OCI-LY1 (cell line): ENCODE data around the gene KRTAP1-1.
"Not testable (repeated sequence)": the region's sequence is repeated elsewhere in the genome, so short reads cannot be mapped to it uniquely, and the experiment has no call there.

Experiments
- H2AFZ ChIP-seq: fragments of 200-600 bp; sonication (generic), shearing (Covaris generic); 2 replicates; pipeline ENCODE4 v1.6.0; 2014; ENCODE audit warnings: antibody characterized with exemption, mild to moderate bottlenecking, low read length
- H3F3A ChIP-seq: fragments of 200-600 bp; sonication (generic), shearing (Covaris generic); 2 replicates; pipeline ENCODE4 v1.6.0; 2014; ENCODE audit warnings: mild to moderate bottlenecking, antibody characterized with exemption, low read length, moderate library complexity; ENCODE audit not compliant: insufficient read depth
- H3K27ac ChIP-seq: fragments of 200-600 bp; sonication (generic); 2 replicates; pipeline ENCODE4 v1.5.1; 2014; ENCODE audit warnings: low read length, mixed run types, mild to moderate bottlenecking, low read depth; ENCODE audit not compliant: poor library complexity, severe bottlenecking
- H3K27me3 ChIP-seq: fragments of 200-600 bp; sonication (generic); 2 replicates; pipeline ENCODE4 v1.6.0; 2014; ENCODE audit warnings: antibody characterized with exemption, mild to moderate bottlenecking, low read length, moderate library complexity; ENCODE audit not compliant: insufficient read depth
- H3K36me3 ChIP-seq: fragments of 200-600 bp; sonication (generic); 2 replicates; pipeline ENCODE4 v1.6.1; 2014; ENCODE audit warnings: mild to moderate bottlenecking, antibody characterized with exemption, low read length, moderate library complexity, mixed read lengths; ENCODE audit not compliant: insufficient read depth
- H3K4me1 ChIP-seq: fragments of 200-600 bp; sonication (generic); 2 replicates; pipeline ENCODE4 v1.5.1; 2014; ENCODE audit warnings: mild to moderate bottlenecking, low read length, moderate library complexity; ENCODE audit not compliant: insufficient read depth, severe bottlenecking
- H3K4me2 ChIP-seq: fragments of 200-600 bp; sonication (generic), shearing (Covaris generic); 2 replicates; pipeline ENCODE4 v1.6.1; 2014; ENCODE audit warnings: low read length
- H3K4me3 ChIP-seq: fragments of 200-600 bp; sonication (generic); 2 replicates; pipeline ENCODE4 v1.5.1; 2014; ENCODE audit warnings: low read length, low read depth, mild to moderate bottlenecking, mixed read lengths; ENCODE audit not compliant: poor library complexity, severe bottlenecking
- H3K79me2 ChIP-seq: fragments of 200-600 bp; shearing (Covaris generic); 2 replicates; pipeline ENCODE4 v1.6.1; 2016; ENCODE audit warnings: mixed run types, low read length, mixed read lengths; ENCODE audit not compliant: insufficient read depth
- H3K9ac ChIP-seq: fragments of 200-600 bp; sonication (generic), shearing (Covaris generic); 2 replicates; pipeline ENCODE4 v1.6.1; 2014; ENCODE audit warnings: mild to moderate bottlenecking, low read length, mixed read lengths
- H3K9me2 ChIP-seq: fragments of 200-600 bp; sonication (generic), shearing (Covaris generic); 2 replicates; pipeline ENCODE4 v1.6.1; 2014; ENCODE audit warnings: low read depth, mild to moderate bottlenecking, low read length, mixed read lengths
- H3K9me3 ChIP-seq: fragments of 200-600 bp; shearing (Covaris generic); 2 replicates; pipeline ENCODE4 v1.6.1; 2014; ENCODE audit warnings: low read length, mixed read lengths
- H4K20me1 ChIP-seq: fragments of 200-600 bp; sonication (generic), shearing (Covaris generic); 2 replicates; pipeline ENCODE4 v1.6.0; 2016; ENCODE audit warnings: mild to moderate bottlenecking, low read length; ENCODE audit not compliant: insufficient read depth
- CTCF ChIP-seq: fragments of 200-600 bp; sonication (generic), shearing (Covaris generic); IDR thresholded peaks from 2 replicates; pipeline ENCODE4 v1.5.1; 2017; ENCODE audit warnings: mild to moderate bottlenecking, antibody characterized with exemption, low read length, moderate library complexity, mixed read lengths
- EZH2 ChIP-seq: fragments of 200-600 bp; sonication (generic), shearing (Covaris generic); IDR thresholded peaks from 2 replicates; pipeline ENCODE4 v1.8.0; 2017; ENCODE audit warnings: borderline replicate concordance, mixed run types, mild to moderate bottlenecking, antibody characterized with exemption, low read length, moderate library complexity, mixed read lengths

Gene KRTAP1-1

GRCh38 chr17:41069031-41069430 is 27.8 kb upstream of the KRTAP1-1 start:
- TF ChIP-seq EZH2 (no peak), CTCF (no peak)

DNA sequence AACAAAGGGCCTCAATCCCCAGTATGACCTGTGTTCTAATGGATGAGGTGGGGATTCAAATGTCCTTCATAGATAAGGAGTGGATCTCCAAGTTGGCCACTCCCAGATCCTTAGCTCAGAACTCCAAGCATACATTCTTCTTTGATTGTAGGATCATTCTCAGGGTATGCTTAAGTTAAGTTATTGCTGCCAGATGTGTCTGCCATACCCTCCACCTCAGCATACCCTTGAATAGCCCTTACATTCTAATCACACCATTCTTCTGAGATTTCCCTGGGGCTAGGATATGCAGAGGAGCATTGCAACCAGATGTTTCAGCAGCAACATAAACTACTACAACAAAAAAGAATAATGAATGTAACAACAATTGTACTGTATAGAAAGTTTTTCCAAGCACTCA is 26.0 kb upstream of the KRTAP1-1 start:
- no peaks in the 10 kb centered on the region for H3K36me3 ChIP-seq
- TF ChIP-seq CTCF (no peak), EZH2 (no peak)
- no peaks in the 10 kb centered on the region for H3K4me1 ChIP-seq

More at GRCh38 chr17:41069031-41069430, 27.8 kb upstream of the KRTAP1-1 start:
- H3K4me1 ChIP-seq: no peaks in the 10 kb centered on the region
- no peak overlapping the region for H3K9ac ChIP-seq
- no peak overlapping the region for H2AFZ ChIP-seq
- no peaks in the 10 kb centered on the region for H3K9me3 ChIP-seq
- H3K4me2 ChIP-seq: no peak overlapping the region
- H4K20me1 ChIP-seq: no peaks in the 10 kb centered on the region
- no peak overlapping the region for H3K27ac ChIP-seq
- H3F3A ChIP-seq: no peaks in the 10 kb centered on the region
- H3K9me2 ChIP-seq: no peaks in the 10 kb centered on the region
- no peak overlapping the region for H3K4me3 ChIP-seq
- no peaks in the 10 kb centered on the region for H3K36me3 ChIP-seq
- no peaks in the 10 kb centered on the region for H3K27me3 ChIP-seq
- H3K79me2 ChIP-seq: no peaks in the 10 kb centered on the region

DNA sequence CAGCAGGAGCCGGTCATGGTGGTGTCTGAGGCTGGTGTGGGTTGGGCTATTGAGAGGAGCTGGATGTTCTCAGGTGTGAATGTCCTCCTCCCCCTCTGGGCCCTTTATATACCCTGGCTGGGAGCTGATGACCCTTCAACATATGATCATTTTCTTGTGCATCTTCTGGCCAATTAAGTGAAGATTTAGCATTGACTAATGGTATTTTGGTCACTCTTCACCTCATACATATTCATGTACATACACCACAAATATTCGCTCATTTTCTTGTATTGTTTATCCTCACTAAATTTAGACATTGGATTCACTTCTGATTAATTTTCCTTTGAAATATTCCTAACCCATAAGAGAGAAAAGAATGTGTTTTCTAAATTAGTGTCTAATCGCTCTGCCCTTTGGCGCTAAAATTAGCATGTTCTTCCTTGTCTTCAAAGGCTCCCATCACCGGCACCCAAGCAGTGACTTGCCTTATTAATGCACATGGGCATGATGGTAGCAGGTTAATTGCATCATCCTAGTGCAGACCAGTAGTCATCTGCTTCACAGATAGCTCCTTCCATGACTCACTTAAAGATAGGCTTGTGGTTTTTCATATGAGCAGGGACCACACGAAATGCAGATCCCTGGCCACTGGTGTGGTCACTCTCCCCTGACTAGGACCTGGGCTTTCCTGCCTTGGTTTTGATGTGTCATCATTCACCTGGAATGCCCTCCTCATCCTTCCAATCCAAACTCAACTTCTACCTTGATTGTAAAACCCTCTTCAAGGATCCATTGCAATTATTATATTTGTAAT is 24.8 kb upstream of the KRTAP1-1 start, which contains the start of gene KRTAP2-4:
KRTAP2-4 (minus strand) TSS at position 51 of the 796 bp plus-strand sequence; CDS start at position 17, 34 bp downstream.
- Histone ChIP-seq H3K9me3 (no peaks in the 10 kb centered on the region), H3K9ac (no peak within 1 kb of the TSS), H3K4me1 (no peaks in the 10 kb centered on the region), H4K20me1 (no peaks in the 10 kb centered on the region), H3K9me2 (no peaks in the 10 kb centered on the region), H3K36me3 (no peaks in the 10 kb centered on the region), H2AFZ (no peak within 1 kb of the TSS), H3K4me3 (no peak within 1 kb of the TSS), H3K27me3 (no peaks in the 10 kb centered on the region), H3K4me2 (no peak within 1 kb of the TSS), H3K79me2 (no peaks in the 10 kb centered on the region), H3F3A (no peaks in the 10 kb centered on the region), H3K27ac (no peak within 1 kb of the TSS)
- TF ChIP-seq CTCF: no peak
- no peak for TF ChIP-seq EZH2

More for the DNA sequence above, 26.0 kb upstream of the KRTAP1-1 start:
- H3K79me2 ChIP-seq: no peaks in the 10 kb centered on the region
- H3K27me3 ChIP-seq: no peaks in the 10 kb centered on the region
- H3K27ac ChIP-seq: no peak overlapping the region
- no peaks in the 10 kb centered on the region for H4K20me1 ChIP-seq
- no peak overlapping the region for H3K4me3 ChIP-seq
- no peak overlapping the region for H3K4me2 ChIP-seq
- H3K9me2 ChIP-seq: no peaks in the 10 kb centered on the region
- no peak overlapping the region for H2AFZ ChIP-seq
- H3K9ac ChIP-seq: no peak overlapping the region
- no peaks in the 10 kb centered on the region for H3K9me3 ChIP-seq
- H3F3A ChIP-seq: no peaks in the 10 kb centered on the region

DNA sequence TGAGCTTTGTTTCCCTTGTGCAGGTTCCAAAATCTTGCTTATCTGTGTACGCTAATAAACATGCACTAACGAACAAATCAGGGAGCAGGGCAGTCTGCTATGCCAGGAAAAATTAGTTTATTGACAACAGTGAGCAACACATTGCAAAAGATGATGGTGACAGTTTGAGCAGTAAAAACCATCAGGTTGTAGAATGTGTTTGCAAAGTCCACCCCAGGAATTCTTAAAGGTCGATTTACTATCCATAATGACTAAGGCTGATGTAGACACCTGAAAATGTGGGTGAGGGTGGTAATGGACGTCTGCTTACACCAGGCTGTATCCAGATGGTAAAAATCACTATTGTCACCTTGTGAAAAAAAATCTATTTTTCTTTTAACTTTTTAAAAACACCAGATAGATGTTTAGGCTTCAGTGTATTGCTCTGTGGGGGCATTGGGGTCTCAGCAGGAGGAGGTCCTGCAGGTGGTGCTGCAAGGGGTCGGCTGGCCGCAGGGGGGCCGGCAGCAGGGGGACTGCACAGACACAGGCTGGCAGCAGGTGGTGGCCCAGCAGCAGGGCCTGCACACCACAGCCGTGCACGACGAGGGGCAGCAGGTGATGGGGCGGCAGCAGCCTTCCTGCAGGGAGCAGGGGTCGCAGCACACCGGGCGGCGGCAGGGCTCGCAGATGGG is 23.9 kb upstream of the KRTAP1-1 start:
- H3K9ac ChIP-seq, H3F3A ChIP-seq, H4K20me1 ChIP-seq, H3K4me3 ChIP-seq, H3K4me1 ChIP-seq, H3K27me3 ChIP-seq, H3K9me3 ChIP-seq, H3K27ac ChIP-seq, H2AFZ ChIP-seq, H3K79me2 ChIP-seq, H3K9me2 ChIP-seq, H3K36me3 ChIP-seq, H3K4me2 ChIP-seq: not testable (repeated sequence)
